SH-SY5Y (cell line): Measurements from ENCODE around the gene ANLN.

Experiments
- GATA2 ChIP-seq: IDR thresholded peaks from 2 replicates; pipeline ENCODE4 v1.6.1; 2011; ENCODE audit warnings: mild to moderate bottlenecking, low read depth, low read length
- GATA3 ChIP-seq: IDR thresholded peaks from 2 replicates; pipeline ENCODE4 v1.6.1; 2011; ENCODE audit warnings: low read depth, mild to moderate bottlenecking, low read length, moderate library complexity

ANLN gene

GRCh38 chr7:36391436-36392198 lies 2.0 kb downstream of the ANLN start:
- TF ChIP-seq GATA3: no peak
- TF ChIP-seq GATA2: no peak

GRCh38 chr7:36393826-36394225 lies 4.2 kb downstream of the ANLN start:
- no peak for TF ChIP-seq GATA2
- no peak for TF ChIP-seq GATA3

- no peak for TF ChIP-seq GATA2
- TF ChIP-seq GATA3: no peak
These were observed 5.7 kb downstream of the ANLN start for GRCh38 chr7:36395171-36395894.

- no peak for TF ChIP-seq GATA2
- no peak for TF ChIP-seq GATA3
These were observed 6.5 kb downstream of the ANLN start for GRCh38 chr7:36396150-36396549.

- no peak for TF ChIP-seq GATA3
These were observed 10.4 kb downstream of the ANLN start for GRCh38 chr7:36400036-36400435.

GRCh38 chr7:36400606-36401005 lies 10.9 kb downstream of the ANLN start:
- TF ChIP-seq GATA2 (no peak), GATA3 (no peak)

GRCh38 chr7:36403452-36403851 lies 13.8 kb downstream of the ANLN start:
- TF ChIP-seq GATA2 (no peak), GATA3 (no peak)

- TF ChIP-seq GATA3 (no peak), GATA2 (no peak)
These were observed 15.2 kb downstream of the ANLN start for GRCh38 chr7:36404639-36405408.

GRCh38 chr7:36405409-36405803 lies 15.7 kb downstream of the ANLN start:
- TF ChIP-seq GATA2: no peak
- no peak for TF ChIP-seq GATA3

GRCh38 chr7:36406156-36406555 lies 16.5 kb downstream of the ANLN start:
- no peak for TF ChIP-seq GATA3
- TF ChIP-seq GATA2: no peak

- TF ChIP-seq GATA2 (no peak), GATA3 (no peak)
These were observed 18.2 kb downstream of the ANLN start for GRCh38 chr7:36407636-36408550.

GRCh38 chr7:36408589-36408988 lies 18.9 kb downstream of the ANLN start:
- TF ChIP-seq GATA2: no peak

GRCh38 chr7:36409180-36409579 lies 19.5 kb downstream of the ANLN start:
- TF ChIP-seq GATA2 (no peak), GATA3 (no peak)

GRCh38 chr7:36415144-36415543 lies 25.5 kb downstream of the ANLN start:
- no peak for TF ChIP-seq GATA2
- no peak for TF ChIP-seq GATA3
